HG03565 (cell line): ENCODE results near the gene TEX44.

Experiments
- ATAC-seq: cut with Tn5 transposase; IDR thresholded peaks from one replicate; pipeline ENCODE4 v1.9.1; 2021; ENCODE audit warnings: mild to moderate bottlenecking, moderate library complexity; ENCODE audit not compliant: unreplicated experiment

Gene TEX44

DNA sequence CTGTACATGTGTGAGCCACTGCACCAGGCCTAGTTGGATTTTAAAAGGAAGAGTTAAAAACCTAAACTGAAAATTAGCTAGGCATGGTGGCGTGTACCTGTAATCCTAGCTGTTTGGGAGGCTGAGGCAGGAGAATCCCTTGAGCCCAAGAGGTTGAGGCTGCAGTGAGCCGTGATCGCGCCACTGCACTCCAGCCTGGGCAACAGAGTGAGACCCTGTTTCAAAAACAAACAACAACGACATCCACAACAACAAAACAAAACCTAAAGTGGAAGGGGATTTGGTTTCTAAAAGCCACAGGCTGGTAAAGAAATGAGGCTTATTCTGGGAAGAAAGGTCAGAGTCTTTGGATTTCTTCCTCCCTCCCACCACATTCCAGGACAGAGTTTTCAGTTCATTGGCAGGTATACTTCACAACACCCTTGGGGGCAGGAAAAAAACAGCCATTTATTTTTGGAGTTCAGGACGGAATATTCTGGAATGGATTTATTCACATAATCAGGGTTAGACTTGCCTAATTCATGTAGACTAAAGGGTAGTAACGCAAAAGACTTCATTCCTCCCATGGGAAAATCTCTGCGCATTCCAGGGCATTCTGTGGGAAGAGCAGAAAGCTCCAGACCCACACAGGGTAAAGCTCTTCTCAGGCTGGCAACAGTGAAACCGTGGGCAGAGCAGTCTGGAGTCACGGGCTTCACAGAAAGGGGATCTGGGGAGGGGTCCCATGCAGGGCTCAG, 34.9 kb downstream of the TEX44 start:
- no peak for ATAC-seq

DNA sequence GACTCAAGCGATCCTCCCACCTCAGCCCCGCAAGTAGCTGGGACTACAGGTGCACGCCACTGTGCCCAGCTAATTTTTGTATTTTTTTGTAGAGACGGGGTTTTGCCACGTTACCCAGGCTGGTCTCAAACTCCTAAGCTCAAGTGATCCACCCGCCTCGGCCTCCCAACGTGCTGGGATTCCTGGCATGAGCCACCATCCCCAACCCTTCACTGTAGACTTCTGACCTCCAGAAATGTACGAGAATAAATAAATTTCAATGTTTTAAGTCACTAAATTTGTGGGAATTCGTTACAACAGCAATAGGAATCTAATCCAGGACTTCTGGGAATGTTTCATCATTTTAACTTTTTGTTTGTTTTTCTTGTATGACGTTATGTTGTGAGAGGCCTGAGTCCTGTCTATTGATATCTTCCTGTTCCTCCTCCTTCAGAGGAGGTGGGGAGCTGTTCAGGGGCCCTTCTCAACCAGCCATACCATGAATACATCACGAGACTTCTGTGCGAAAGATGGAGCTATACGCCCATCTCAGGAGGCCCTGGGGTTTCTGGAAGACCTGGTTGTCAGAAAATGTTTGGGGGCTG, 40.0 kb downstream of the TEX44 start:
- ATAC-seq = no peak

DNA sequence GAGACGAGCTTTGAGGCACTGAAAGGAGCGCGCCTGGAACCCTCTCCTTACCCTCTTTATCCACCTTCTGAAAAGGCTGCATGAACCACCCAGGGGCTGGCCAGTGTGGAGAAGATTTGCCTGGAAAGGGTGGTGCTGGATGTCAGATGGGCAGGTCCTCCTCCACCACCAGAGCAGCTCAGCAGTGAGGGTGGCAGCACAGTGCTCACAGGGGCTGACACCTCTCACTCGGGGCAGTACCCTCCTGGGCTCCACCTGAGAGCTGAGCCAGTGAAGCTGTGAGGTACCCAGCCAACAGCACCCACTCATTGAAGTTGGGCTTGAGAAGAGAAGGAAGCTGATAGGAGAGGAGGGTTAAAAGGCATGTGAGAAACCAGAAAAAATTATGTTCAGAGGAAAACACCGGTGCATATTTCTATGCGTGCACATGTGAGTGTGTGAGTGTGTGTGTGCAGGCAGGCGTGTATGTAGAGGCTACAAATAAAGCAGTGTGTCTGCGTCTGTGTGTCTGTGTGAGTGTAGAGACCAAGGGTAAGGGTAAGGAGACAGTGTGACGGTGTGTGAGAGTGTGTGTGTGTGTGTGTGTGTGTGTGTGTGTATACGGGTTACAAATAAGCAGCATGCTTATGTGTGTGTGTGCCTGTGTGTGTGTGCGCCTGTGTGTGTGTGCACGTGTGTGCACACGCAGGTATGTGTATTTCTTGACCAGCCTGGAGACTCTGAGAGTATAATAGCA, 40.7 kb downstream of the TEX44 start:
- no peak for ATAC-seq

DNA sequence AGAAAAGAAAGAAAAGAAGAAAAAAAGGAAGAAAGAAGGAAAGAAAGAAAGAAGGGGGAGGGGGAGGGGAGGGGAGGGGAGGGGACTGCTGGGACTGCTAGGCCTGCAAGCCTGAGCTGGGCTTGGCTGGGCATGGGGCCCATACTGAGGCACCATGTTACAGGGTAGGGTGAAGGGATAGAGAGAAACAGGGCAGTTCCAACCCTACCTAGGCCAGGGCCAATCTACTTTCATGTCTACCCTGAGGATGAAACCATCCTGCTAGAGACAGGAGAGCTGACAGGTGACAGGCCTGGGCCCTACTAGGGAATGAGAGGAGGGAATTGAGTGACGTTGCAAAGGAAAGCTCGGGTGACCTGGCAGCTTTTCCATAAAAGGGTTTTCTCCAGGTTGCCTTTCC, 41.7 kb downstream of the TEX44 start:
- ATAC-seq = no peak

DNA sequence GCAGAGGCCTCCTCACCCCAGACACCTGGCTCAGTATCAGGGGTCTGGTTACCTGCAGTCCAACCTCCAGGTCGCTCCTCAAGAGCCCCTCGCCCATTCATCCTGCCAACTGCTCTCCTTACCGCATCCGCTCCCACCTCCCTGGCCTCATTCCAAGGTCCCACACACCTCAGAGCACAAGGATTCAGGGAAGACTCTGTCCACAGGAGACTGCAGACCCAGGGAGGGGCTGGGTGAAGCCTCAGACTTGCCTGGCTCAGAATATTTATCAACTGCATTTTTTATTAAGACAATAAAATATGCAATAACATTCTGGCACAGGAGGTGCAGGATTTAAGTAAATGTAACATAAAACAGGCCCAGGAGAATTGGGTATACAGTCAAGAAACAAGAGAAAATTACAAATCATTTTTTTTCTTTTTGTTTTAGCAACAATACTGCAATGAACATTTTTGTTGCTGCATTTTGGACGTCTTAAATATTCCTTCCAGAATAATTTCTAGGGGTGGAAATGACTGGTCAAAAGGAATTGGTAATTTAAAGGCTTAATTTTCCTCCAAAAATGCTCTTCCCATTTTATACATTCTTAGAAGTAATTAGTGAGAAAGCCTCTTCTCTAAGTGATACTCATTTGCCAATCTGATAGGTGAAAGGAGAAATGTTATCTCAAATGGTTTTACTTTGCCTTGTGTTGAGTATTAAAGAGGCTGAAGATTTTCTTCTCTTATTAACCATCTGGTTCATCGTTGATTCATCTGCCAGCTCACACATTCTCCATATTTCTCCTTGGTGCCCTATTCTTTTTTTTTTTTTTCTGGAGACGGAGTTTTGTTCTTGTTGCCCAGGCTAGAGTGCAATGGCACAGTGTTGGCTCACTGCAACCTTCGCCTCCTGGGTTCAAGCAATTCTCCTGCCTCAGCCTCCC, 42.5 kb downstream of the TEX44 start:
- no peak for ATAC-seq

DNA sequence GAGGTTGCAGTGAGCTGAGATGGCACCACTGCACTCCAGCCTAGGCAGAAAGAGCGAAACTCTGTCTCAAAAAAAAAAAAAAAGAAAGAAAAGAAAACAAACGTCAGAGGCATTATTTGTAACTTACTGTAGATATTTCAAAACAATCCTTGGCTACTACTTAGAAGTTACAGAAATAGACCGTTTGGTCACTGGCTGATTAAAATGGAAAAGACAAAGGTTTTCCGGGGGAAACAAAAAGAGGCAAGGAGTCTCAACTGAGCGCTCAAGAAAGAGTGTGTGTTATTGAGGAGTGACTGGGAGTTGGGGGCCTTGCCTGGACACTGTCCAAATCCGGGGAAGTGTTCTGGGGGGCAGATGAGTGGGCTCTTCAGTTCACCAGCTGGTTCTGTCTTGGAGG, 47.6 kb downstream of the TEX44 start:
- no peak for ATAC-seq

DNA sequence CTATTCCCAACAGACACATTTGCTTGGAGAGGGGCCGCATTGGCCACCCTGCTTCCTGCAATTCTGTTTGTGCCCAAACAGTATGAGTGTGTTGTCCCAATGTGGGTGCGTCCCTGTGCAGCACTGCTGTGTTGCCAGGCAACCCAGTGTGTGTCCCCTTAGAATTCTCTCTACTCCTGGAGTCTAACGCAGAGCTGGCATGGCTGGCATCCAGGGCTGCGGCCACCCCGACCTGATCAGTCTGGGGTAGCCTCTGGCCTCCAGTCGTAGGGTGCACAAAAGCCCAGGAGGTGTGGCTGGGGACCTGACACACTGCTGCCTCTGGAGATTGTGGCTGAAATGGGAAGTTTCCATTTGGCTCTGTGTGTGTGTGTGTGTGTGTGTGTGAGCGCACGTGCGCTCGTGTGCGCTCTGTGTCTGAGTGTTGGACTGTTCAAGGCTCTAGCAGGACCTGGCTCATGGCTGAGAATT, 48.0 kb downstream of the TEX44 start:
- ATAC-seq = no peak

DNA sequence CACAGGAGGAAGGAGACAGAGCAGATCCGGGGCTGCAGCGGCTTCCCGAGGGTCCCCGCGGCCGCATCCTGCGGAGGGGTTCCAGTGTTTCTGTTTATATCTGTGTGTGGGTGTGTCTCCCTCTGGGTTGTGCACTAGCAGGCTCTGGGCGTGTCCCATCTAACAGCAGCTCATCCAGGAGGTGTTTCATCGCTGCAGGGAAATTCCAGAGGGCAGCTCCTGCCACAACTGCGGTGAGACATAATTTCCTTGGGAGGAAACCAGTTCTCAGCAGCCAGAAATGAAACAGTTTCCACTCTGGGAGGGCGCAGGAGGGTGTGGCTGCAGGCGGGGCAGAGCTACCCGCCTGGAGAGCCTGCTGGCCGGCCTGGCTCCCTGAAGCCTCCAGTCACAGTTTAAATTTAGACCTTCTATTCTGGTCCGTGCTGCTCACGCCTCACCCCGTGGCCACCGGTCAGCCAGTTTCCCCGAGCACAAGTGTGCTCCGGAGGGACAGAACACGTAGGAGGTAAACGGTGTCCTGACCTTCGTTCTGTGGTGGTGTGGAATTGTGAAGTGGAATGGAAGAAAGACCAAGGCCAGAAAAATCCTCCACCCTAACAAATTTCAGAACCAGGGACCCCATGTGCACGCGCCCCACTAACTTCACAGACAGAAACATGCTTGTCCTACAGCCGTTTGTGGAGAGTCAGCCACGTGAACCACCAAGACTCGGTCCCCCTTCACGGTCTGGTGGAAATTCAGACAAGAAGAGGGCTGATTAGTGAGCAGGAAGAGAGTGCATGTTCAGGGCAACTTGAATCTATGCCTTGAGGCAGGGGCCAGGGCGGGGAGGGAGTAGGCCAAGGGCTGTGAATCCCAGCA, 50.2 kb downstream of the TEX44 start:
- ATAC-seq = no peak

DNA sequence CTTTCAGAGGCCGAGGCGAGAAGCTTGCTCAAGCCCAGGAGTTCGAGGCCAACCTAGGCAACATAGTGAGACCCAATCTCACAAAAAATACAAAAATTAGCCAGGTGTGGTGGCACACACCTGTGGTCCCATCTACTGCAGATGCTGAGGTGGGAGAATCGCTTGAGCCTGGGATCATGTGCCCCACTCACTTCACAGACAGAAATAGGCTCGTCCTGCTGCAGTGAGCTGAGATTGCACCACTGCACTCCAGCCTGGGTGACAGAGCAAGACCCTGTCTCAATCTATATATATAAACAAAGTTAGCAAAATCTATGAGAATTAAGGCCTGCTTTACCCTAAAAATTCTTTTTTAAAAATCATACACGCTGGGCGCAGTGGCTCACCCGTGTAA, 50.8 kb downstream of the TEX44 start:
- no peak for ATAC-seq
